Right lobe of liver (tissue), 6 donors: ENCODE results near the gene LZTFL1. TPM values are rescaled to one million over a fixed set of nuclear protein-coding genes. Genes with fewer than 3 reads are reported as not detected.

Experiments used
- ATAC-seq, 4 donors: fragments of 200-7000 bp; cut with Tn5 transposase; one replicate each; pipeline ENCODE4 v1.9.1; 2020; ENCODE audit warnings: mild to moderate bottlenecking in 4 of 4, moderate library complexity in 4 of 4
- DNase-seq, 3 donors: peaks; one replicate each; pipeline ENCODE4 v3.0.0-alpha.2; 2020
- H3K27ac ChIP-seq, 3 donors: fragments of 200-600 bp; one replicate each; pipeline ENCODE4 v1.8.0; 2022
- H3K27me3 ChIP-seq, 2 donors: fragments of 200-600 bp; one replicate each; pipeline ENCODE4 v1.8.0; 2022
- H3K36me3 ChIP-seq, 4 donors: fragments of 200-600 bp; sonication (generic) in 1 of 4; one replicate each; pipeline versions ENCODE4 v1.5.1 to v1.8.0; 2017 to 2022; ENCODE audit warnings: control low read depth in 1 of 4
- H3K4me1 ChIP-seq, 4 donors: fragments of 200-600 bp; sonication (generic) in 1 of 4; one replicate each; pipeline versions ENCODE4 v1.5.1 to v1.8.0; 2017 to 2022; ENCODE audit warnings: control low read depth in 1 of 4
- H3K4me3 ChIP-seq, 3 donors: fragments of 200-600 bp; one replicate each; pipeline ENCODE4 v1.8.0; 2022
- H3K9me3 ChIP-seq, 4 donors: fragments of 200-600 bp; sonication (generic) in 1 of 4; one replicate each; pipeline versions ENCODE4 v1.5.1 to v1.8.0; 2017 to 2022; ENCODE audit warnings: control low read depth in 1 of 4
- POLR2A ChIP-seq: fragments of 450-650 bp; IDR thresholded peaks from one replicate; pipeline ENCODE4 v1.6.1; 2017; ENCODE audit warnings: antibody characterized with exemption, mild to moderate bottlenecking
- WGBS: methylation state at CpG from one replicate; pipeline ENCODE4 v1.1.6; 2018; ENCODE audit warnings: low coverage, low lambda C conversion rate; ENCODE audit not compliant: insufficient coverage; ENCODE audit errors: missing lambda C conversion rate; 5-methylcytosine and 5-hydroxymethylcytosine counted together
- intact Hi-C, 2 donors: fragments of 100-400 bp; cut with DNase I; formaldehyde crosslinking; loops; one replicate each; pipeline versions ENCODE4 v1.11.2 to v1.14.1; 2022
- total RNA-seq, 6 experiments: library from RNA; depleted of rRNA in 2 of 6; stranded (reverse); fragments of >200 nt in 2 of 6; fragmentation: NEBNext Ultra II Directional in 3 of 6; extraction: Animal tissue kit (Norgen Biotek cat#: 25700) in 3 of 6; gene quantifications; one replicate each; pipeline versions ENCODE4 v1.1.0 to v1.2.4, GENCODE V29; 2016 to 2023
- TF ChIP-seq, protein P1 (sequence below), 4 donors: fragments of 200-600 bp in 3 of 4; fragments of 450-650 bp in 1 of 4; IDR thresholded peaks; one replicate each; pipeline versions ENCODE4 v1.5.1 to v1.8.0; 2016 to 2022; ENCODE audit warnings: antibody characterized with exemption in 4 of 4, mild to moderate bottlenecking in 2 of 4
- donor health status: DM: no; HTN: yes; CAD: no.
- donor health status: DM: no; HTN: no; CAD: no.
- donor health status: DM: no; HTN: no; CAD: no.
- donor health status: DM: no; HTN: yes; CAD: no.
- donor health status: DM: no; HTN: yes; CAD: no.

The LZTFL1 gene
- total RNA-seq, 6 experiments from 2014 or later = 2.6 to 12.8 (median 6.0) TPM

DNA sequence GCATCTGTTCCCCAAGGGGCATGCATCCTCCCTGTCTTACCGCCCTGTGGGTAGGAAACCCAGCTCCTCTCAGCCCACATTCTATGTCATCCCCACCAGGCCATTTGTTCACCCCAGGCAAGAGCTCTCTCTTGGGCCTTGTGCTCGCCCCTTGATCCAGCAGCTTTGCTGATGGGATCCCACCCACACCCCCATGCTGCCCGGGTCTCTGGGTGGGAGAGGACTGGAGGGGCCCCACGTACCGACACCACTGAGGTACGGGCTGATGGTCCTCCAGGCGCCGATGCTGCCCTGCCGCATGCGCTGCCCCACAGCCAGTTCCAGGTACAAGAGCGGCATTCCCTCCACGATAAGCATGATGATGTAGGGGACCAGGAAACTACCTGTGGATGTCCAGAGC lies 60.1 kb downstream of the LZTFL1 start:
- no peaks in the 10 kb centered on the region for H3K9me3 ChIP-seq
- peaks cover 0 to 13% (median 6%) of the 10 kb centered on the region in 4 donors for H3K4me1 ChIP-seq
- no CpG with 5 or more reads among the region's 12 CpGs for WGBS
- H3K27me3 ChIP-seq = no peaks in the 10 kb centered on the region
- no peaks in the 10 kb centered on the region for H3K36me3 ChIP-seq
- no peak overlapping the region for H3K27ac ChIP-seq
- DNase-seq (peak in 1 of 3 donors; percentile 31), ATAC-seq (no peak)
- H3K4me3 ChIP-seq = no peak overlapping the region
- TF ChIP-seq POLR2A = no peak
- TF ChIP-seq, protein P1, sequence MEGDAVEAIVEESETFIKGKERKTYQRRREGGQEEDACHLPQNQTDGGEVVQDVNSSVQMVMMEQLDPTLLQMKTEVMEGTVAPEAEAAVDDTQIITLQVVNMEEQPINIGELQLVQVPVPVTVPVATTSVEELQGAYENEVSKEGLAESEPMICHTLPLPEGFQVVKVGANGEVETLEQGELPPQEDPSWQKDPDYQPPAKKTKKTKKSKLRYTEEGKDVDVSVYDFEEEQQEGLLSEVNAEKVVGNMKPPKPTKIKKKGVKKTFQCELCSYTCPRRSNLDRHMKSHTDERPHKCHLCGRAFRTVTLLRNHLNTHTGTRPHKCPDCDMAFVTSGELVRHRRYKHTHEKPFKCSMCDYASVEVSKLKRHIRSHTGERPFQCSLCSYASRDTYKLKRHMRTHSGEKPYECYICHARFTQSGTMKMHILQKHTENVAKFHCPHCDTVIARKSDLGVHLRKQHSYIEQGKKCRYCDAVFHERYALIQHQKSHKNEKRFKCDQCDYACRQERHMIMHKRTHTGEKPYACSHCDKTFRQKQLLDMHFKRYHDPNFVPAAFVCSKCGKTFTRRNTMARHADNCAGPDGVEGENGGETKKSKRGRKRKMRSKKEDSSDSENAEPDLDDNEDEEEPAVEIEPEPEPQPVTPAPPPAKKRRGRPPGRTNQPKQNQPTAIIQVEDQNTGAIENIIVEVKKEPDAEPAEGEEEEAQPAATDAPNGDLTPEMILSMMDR (IDR thresholded peaks at IDR 0.05) = no peak
- intact Hi-C loops = no loop called here

DNA sequence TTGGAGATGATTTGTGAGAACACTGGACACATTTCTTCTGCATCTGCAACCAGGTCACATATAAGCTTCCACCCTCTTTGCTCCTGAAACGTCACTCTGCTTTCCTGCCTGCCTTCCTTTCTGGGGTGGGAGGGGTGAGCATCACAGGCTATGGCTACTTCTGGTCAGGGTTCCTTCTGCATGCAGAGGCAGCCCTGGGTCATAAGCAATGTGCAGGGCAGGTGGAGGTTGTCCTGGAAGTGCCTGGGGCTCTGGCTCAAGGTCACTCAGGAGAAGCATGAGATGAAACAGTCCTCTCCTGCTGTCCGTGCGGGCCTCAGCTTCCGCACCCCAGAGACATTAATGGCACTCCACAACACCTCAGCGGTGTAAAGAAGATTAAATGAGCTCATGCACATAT lies 60.6 kb downstream of the LZTFL1 start:
- 80% methylated on average over 1 of the region's 5 CpGs for WGBS
- Histone ChIP-seq H3K27ac (no peak overlapping the region), H3K4me1 (peaks cover 0 to 19% (median 6%) of the 10 kb centered on the region in 4 donors), H3K9me3 (no peaks in the 10 kb centered on the region), H3K4me3 (no peak overlapping the region), H3K36me3 (no peaks in the 10 kb centered on the region), H3K27me3 (no peaks in the 10 kb centered on the region)
- ATAC-seq (no peak), DNase-seq (peak in 1 of 3 donors; percentile 25)
- TF ChIP-seq, protein P1 (IDR thresholded peaks at IDR 0.05) = no peak
- TF ChIP-seq POLR2A = no peak
- intact Hi-C loops = no loop called here

DNA sequence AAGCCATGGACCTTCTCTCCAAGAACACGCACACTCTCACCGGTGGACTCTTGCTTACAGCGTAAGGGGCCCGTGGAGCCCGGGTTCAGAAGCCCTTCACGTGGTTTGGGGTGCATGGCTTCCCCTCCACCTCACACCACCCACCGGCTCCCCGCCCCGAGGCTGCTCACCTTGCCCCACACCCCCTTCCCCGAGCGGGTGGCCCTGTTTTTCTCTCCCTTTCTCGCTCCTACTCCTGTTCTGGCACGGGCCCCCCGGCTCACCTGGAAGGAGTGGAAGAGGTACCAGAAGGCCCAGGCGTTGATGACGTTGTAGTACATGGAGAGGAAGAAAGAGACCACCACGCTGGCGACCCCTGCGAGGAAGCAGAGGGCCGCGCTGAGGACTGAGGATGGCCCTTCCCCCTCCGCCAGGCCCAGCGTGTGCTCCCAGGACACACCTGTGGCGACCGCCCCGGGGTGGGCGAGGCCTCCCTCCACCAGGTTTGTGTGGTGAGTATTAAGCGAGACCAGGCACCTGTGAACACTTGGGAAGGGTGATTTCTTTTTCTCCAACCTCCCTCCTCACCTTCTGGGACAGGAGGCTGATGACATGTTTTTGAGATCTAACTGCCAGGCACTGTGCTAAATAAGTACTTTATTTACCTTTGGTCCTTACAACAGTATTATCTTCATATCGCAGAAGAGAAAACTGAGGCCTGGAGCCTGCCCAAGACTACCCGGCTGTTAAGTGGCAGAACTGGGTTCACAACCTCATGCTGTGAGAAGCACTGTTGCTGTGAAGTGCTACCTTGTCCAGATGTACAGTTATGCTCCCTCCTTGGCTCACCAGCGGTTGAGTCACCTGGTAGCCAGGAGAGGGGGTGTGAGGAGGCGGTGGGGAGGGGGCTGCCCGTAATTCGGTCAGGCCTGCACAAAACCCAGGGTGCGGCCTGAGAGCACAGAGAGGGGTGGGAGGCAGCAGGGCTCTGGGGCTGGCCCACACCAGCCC lies 61.9 kb downstream of the LZTFL1 start:
- Histone ChIP-seq H3K4me3 (no peak overlapping the region), H3K27me3 (no peaks in the 10 kb centered on the region), H3K36me3 (no peaks in the 10 kb centered on the region), H3K27ac (no peak overlapping the region), H3K9me3 (no peaks in the 10 kb centered on the region), H3K4me1 (peaks cover 0 to 21% (median 6%) of the 10 kb centered on the region in 4 donors)
- WGBS = 85% methylated on average over 15 of the region's 35 CpGs
- no peak for TF ChIP-seq POLR2A
- TF ChIP-seq, protein P1 (IDR thresholded peaks at IDR 0.05) = no peak
- DNase-seq (peak in 1 of 3 donors; percentile 42), ATAC-seq (no peak)
- intact Hi-C loops = no loop called here

DNA sequence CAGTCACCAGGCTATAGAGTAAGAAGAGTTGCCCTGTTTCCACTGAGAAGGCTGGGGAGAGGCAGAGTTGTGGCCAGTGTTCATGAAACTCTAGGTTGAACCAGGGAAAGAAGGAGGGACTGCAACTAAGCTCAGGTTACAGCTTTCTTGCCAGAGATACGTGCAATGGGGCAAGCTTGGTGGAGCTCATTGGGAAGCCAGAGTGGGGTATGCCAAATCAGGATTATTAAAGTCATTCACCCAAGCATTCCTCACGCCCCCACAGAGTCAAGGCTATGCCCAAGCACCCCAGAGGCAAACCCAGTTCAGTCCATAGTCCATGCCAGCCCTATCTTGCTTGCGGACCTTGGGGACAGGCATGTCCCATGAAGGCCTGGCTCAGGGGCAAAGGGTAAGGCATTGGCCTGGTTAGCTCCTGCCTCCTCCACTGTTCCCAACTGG lies 63.1 kb downstream of the LZTFL1 start:
- TF ChIP-seq, protein P1 (IDR thresholded peaks at IDR 0.05) = no peak
- TF ChIP-seq POLR2A = no peak
- 56% methylated on average over 2 of the region's 3 CpGs for WGBS
- Histone ChIP-seq H3K27ac (no peak overlapping the region), H3K4me3 (no peak overlapping the region), H3K9me3 (no peaks in the 10 kb centered on the region), H3K27me3 (no peaks in the 10 kb centered on the region), H3K4me1 (peaks cover 0 to 21% (median 6%) of the 10 kb centered on the region in 4 donors), H3K36me3 (no peaks in the 10 kb centered on the region)
- intact Hi-C loops = no loop called here
- ATAC-seq = peak; percentile 62 to 80 (median 68)
- DNase-seq = peak in 2 of 3 donors; percentile 37 to 73
